Upper lobe of left lung (tissue), 6 donors: ENCODE results near the gene MORC1. TPM values are rescaled to one million over a fixed set of nuclear protein-coding genes. Genes with fewer than 3 reads are reported as not detected.
"Not testable (repeated sequence)": the region's sequence is repeated elsewhere in the genome, so short reads cannot be mapped to it uniquely, and the experiment has no call there.

Experiments
- ATAC-seq, 2 donors: fragments of 200-7000 bp; cut with Tn5 transposase; one replicate each; pipeline ENCODE4 v1.9.1; 2022; ENCODE audit warnings: mild to moderate bottlenecking in 2 of 2, moderate library complexity in 2 of 2; ENCODE audit not compliant: low FRiP score in 2 of 2
- DNase-seq, 2 donors: peaks; one replicate each; pipeline ENCODE4 v3.0.0-alpha.2; 2019 to 2020
- H3K27ac ChIP-seq, 4 donors: fragments of 200-600 bp; sonication (generic); one replicate each; pipeline ENCODE4 v1.5.1; 2016 to 2019
- H3K27me3 ChIP-seq, 4 donors: fragments of 200-600 bp; sonication (generic); one replicate each; pipeline ENCODE4 v1.5.1; 2017 to 2019
- H3K36me3 ChIP-seq, 4 donors: fragments of 200-600 bp; sonication (generic); one replicate each; pipeline ENCODE4 v1.5.1; 2016 to 2019
- H3K4me1 ChIP-seq, 4 donors: fragments of 200-600 bp; sonication (generic); one replicate each; pipeline ENCODE4 v1.5.1; 2018 to 2019
- H3K4me3 ChIP-seq, 4 donors: fragments of 200-600 bp; sonication (generic); one replicate each; pipeline ENCODE4 v1.5.1; 2017 to 2019; ENCODE audit warnings: mild to moderate bottlenecking in 2 of 4, moderate library complexity in 1 of 4
- H3K9me3 ChIP-seq, 4 donors: fragments of 200-600 bp; sonication (generic); one replicate each; pipeline ENCODE4 v1.5.1; 2018 to 2019
- CTCF ChIP-seq, 6 experiments: fragments of 450-650 bp in 4 of 6; fragments of 200-600 bp in 2 of 6; sonication (generic) in 2 of 6; IDR thresholded peaks; one replicate each; pipeline ENCODE4 v1.5.1; 2016 to 2019; ENCODE audit warnings: antibody characterized with exemption in 6 of 6
- EP300 ChIP-seq, 4 donors: sonication (generic); formaldehyde crosslinking; IDR thresholded peaks; one replicate each; pipeline ENCODE4 v1.5.1; 2017; ENCODE audit warnings: antibody characterized with exemption in 4 of 4, control low read depth in 2 of 4
- POLR2A ChIP-seq, 4 donors: fragments of 450-650 bp; IDR thresholded peaks; one replicate each; pipeline ENCODE4 v1.5.1; 2016 to 2017; ENCODE audit warnings: antibody characterized with exemption in 4 of 4, mild to moderate bottlenecking in 2 of 4
- POLR2AphosphoS5 ChIP-seq, 2 donors: sonication (generic); formaldehyde crosslinking; IDR thresholded peaks; one replicate each; pipeline ENCODE4 v1.5.1; 2017; ENCODE audit warnings: antibody characterized with exemption in 2 of 2
- WGBS, 2 donors: methylation state at CpG; one replicate each; pipeline ENCODE4 v1.1.5; 2017 to 2018; 5-methylcytosine and 5-hydroxymethylcytosine counted together
- total RNA-seq, 6 donors: library from RNA; depleted of rRNA in 4 of 6; stranded (reverse); fragments of >200 nt in 4 of 6; gene quantifications; one replicate each; pipeline versions ENCODE4 v1.1.0 to v1.2.1, GENCODE V29; 2016 to 2021
- donor health status: DM: no; HTN: no; CAD: no; lungs with moderate emphysema.
- donor health status: DM: no; HTN: yes; CAD: no; lungs with severe emphysema.

Gene MORC1
- total RNA-seq, 6 donors from 2014 or later: 0.15 TPM; not detected in 5

- no peak for DNase-seq
- 63 to 71% methylated on average over 2 of the region's 2 CpGs for WGBS, 2 donors
These were observed 19.8 kb upstream of the MORC1 start for GRCh38 chr3:109137761-109138160.

GRCh38 chr3:109136523-109136922, 18.6 kb upstream of the MORC1 start, which contains the start of gene C3orf85:
TSS of gene C3orf85 (plus strand) at chr3:109136719. CDS start at chr3:109136848, 129 bp downstream.
- 80% methylated on average over 3 of the region's 3 CpGs for WGBS, 2 donors
- TF ChIP-seq POLR2AphosphoS5 (IDR thresholded peaks at IDR 0.05): no peak
- no peak for TF ChIP-seq CTCF (IDR thresholded peaks at IDR 0.05)
- no peak for TF ChIP-seq EP300 (IDR thresholded peaks at IDR 0.05)
- TF ChIP-seq POLR2A (IDR thresholded peaks at IDR 0.05): no peak
- H3K9me3 ChIP-seq: no peaks in the 10 kb centered on the region
- H3K27ac ChIP-seq: no peak within 1 kb of the TSS
- no peaks in the 10 kb centered on the region for H3K27me3 ChIP-seq
- no peak for ATAC-seq
- H3K36me3 ChIP-seq: no peaks in the 10 kb centered on the region
- no peak for DNase-seq
- no peak within 1 kb of the TSS for H3K4me3 ChIP-seq
- H3K4me1 ChIP-seq: no peaks in the 10 kb centered on the region

More at GRCh38 chr3:109137761-109138160, 19.8 kb upstream of the MORC1 start:
- no peak for ATAC-seq
- no peak overlapping the region for H3K27ac ChIP-seq
- H3K4me1 ChIP-seq: no peaks in the 10 kb centered on the region
- H3K4me3 ChIP-seq: no peak overlapping the region
- H3K9me3 ChIP-seq: no peaks in the 10 kb centered on the region
- H3K27me3 ChIP-seq: no peaks in the 10 kb centered on the region
- TF ChIP-seq POLR2AphosphoS5 (IDR thresholded peaks at IDR 0.05): no peak
- no peak for TF ChIP-seq EP300 (IDR thresholded peaks at IDR 0.05)
- TF ChIP-seq POLR2A (IDR thresholded peaks at IDR 0.05): no peak
- no peak for TF ChIP-seq CTCF (IDR thresholded peaks at IDR 0.05)
- H3K36me3 ChIP-seq: no peaks in the 10 kb centered on the region

GRCh38 chr3:109133474-109133816, 15.5 kb upstream of the MORC1 start:
- H3K27me3 ChIP-seq, H3K4me1 ChIP-seq, DNase-seq, H3K9me3 ChIP-seq, H3K36me3 ChIP-seq, H3K27ac ChIP-seq, H3K4me3 ChIP-seq, ATAC-seq: not testable (repeated sequence)
- 90% methylated on average over 5 of the region's 5 CpGs for WGBS, 2 donors

GRCh38 chr3:109132801-109133473, 15.0 kb upstream of the MORC1 start:
- no peak for DNase-seq
- Histone ChIP-seq H3K4me3 (no peak overlapping the region), H3K27ac (no peak overlapping the region), H3K4me1 (no peaks in the 10 kb centered on the region), H3K36me3 (no peaks in the 10 kb centered on the region), H3K9me3 (no peaks in the 10 kb centered on the region), H3K27me3 (no peaks in the 10 kb centered on the region)
- ATAC-seq: no peak
- WGBS, 2 donors: 75 to 80% methylated on average over 5 of the region's 5 CpGs
- TF ChIP-seq EP300 (IDR thresholded peaks at IDR 0.05): no peak
- no peak for TF ChIP-seq POLR2A (IDR thresholded peaks at IDR 0.05)
- no peak for TF ChIP-seq POLR2AphosphoS5 (IDR thresholded peaks at IDR 0.05)
- TF ChIP-seq CTCF (IDR thresholded peaks at IDR 0.05): no peak

GRCh38 chr3:109131276-109131675, 13.3 kb upstream of the MORC1 start:
- no peak for ATAC-seq

More at GRCh38 chr3:109131276-109131675, 13.3 kb upstream of the MORC1 start:
- no peak for DNase-seq
- WGBS, 2 donors: 66 to 69% methylated on average over 4 of the region's 4 CpGs
- Histone ChIP-seq H3K36me3 (no peaks in the 10 kb centered on the region), H3K9me3 (no peaks in the 10 kb centered on the region), H3K27ac (no peak overlapping the region), H3K4me1 (no peaks in the 10 kb centered on the region), H3K4me3 (no peak overlapping the region), H3K27me3 (no peaks in the 10 kb centered on the region)
- TF ChIP-seq EP300 (IDR thresholded peaks at IDR 0.05) (no peak), CTCF (IDR thresholded peaks at IDR 0.05) (no peak), POLR2A (IDR thresholded peaks at IDR 0.05) (no peak), POLR2AphosphoS5 (IDR thresholded peaks at IDR 0.05) (no peak)
